GM21576 (cell line): Measurements from ENCODE around the gene SCARB1.

Experiments
- ATAC-seq: cut with Tn5 transposase; IDR thresholded peaks from one replicate; pipeline ENCODE4 v1.9.1; 2021; ENCODE audit warnings: mild to moderate bottlenecking, moderate library complexity; ENCODE audit not compliant: unreplicated experiment

The SCARB1 gene

GRCh38 chr12:124844411-124845397 is 19.0 kb downstream of the SCARB1 start:
- no peak for ATAC-seq

- no peak for ATAC-seq
These were observed 20.7 kb downstream of the SCARB1 start for GRCh38 chr12:124842800-124843510.

GRCh38 chr12:124842073-124842749 is 21.5 kb downstream of the SCARB1 start:
- ATAC-seq = no peak

GRCh38 chr12:124841558-124841945 is 22.1 kb downstream of the SCARB1 start:
- ATAC-seq = no peak

GRCh38 chr12:124837958-124838803 is 25.5 kb downstream of the SCARB1 start:
- no peak for ATAC-seq

- no peak for ATAC-seq
These were observed 26.3 kb downstream of the SCARB1 start for GRCh38 chr12:124837249-124837897.

GRCh38 chr12:124836759-124837158 is 26.9 kb downstream of the SCARB1 start:
- no peak for ATAC-seq

- no peak for ATAC-seq
These were observed 27.8 kb downstream of the SCARB1 start for GRCh38 chr12:124835656-124836410.

GRCh38 chr12:124834822-124835221 is 28.8 kb downstream of the SCARB1 start:
- ATAC-seq = no peak

GRCh38 chr12:124833693-124834122 is 30.0 kb downstream of the SCARB1 start:
- no peak for ATAC-seq

- ATAC-seq = no peak
These were observed 30.8 kb downstream of the SCARB1 start for GRCh38 chr12:124832856-124833255.

GRCh38 chr12:124831590-124831989 is 32.1 kb downstream of the SCARB1 start:
- no peak for ATAC-seq

- no peak for ATAC-seq
These were observed 33.4 kb downstream of the SCARB1 start for GRCh38 chr12:124830306-124830705.

GRCh38 chr12:124829708-124830304 is 33.9 kb downstream of the SCARB1 start:
- no peak for ATAC-seq

- no peak for ATAC-seq
These were observed 34.5 kb downstream of the SCARB1 start for GRCh38 chr12:124829008-124829707.

- no peak for ATAC-seq
These were observed 35.2 kb downstream of the SCARB1 start for GRCh38 chr12:124828264-124829007.

GRCh38 chr12:124827588-124828184 is 36.0 kb downstream of the SCARB1 start:
- ATAC-seq = no peak
